ENCODE measurements around the gene MANBA. TPM values are rescaled to one million over a fixed set of nuclear protein-coding genes. Genes with fewer than 3 reads are reported as not detected.

Gene MANBA
- total and polyA plus RNA-seq, 2 of the 13 experiments (the other 11 are each of a cell fraction or from before 2014, with no cell fraction given): 11.7 to 33.3 TPM

GRCh38 chr4:102717448-102718092 is 43.2 kb downstream of the MANBA start (continued):
- TF ChIP-seq ZBTB43 (CRISPR knock-in tag; conservative IDR thresholded peaks at IDR 0.05): no peak
- peak; percentile 39 for TF ChIP-seq ASH2L (IDR thresholded peaks at IDR 0.05; ENCODE audit: insufficient read length, low read depth, low read length)
- TF ChIP-seq PCBP2 (optimal IDR thresholded peaks at IDR 0.05; ENCODE audit: low read depth, low read length, poor library complexity, severe bottlenecking): peak; percentile 10
- TF ChIP-seq RFXAP (CRISPR knock-in tag; IDR thresholded peaks at IDR 0.05; ENCODE audit: borderline replicate concordance): no peak
- no peak for TF ChIP-seq ZNF775 (CRISPR knock-in tag; IDR thresholded peaks at IDR 0.05; ENCODE audit: borderline replicate concordance)
- no peak for TF ChIP-seq ZNF225 (CRISPR knock-in tag; IDR thresholded peaks at IDR 0.05)
- TF ChIP-seq ZNF737 (CRISPR knock-in tag; IDR thresholded peaks at IDR 0.05; ENCODE audit: borderline replicate concordance): no peak
- TF ChIP-seq ZNF224 (CRISPR knock-in tag; IDR thresholded peaks at IDR 0.05): no peak
- TF ChIP-seq NFIB (CRISPR knock-in tag; IDR thresholded peaks at IDR 0.05; ENCODE audit: borderline replicate concordance): no peak
- no peak for TF ChIP-seq ZNF256 (CRISPR knock-in tag; conservative IDR thresholded peaks at IDR 0.05)
- no peak for TF ChIP-seq ZNF33A (CRISPR knock-in tag; IDR thresholded peaks at IDR 0.05; ENCODE audit: borderline replicate concordance)
- TF ChIP-seq PRMT3 (CRISPR knock-in tag; IDR thresholded peaks at IDR 0.05; ENCODE audit: borderline replicate concordance, low read depth): 0 out of 2 replicates have a peak, but pooled peaks have one; percentile 63
- TF ChIP-seq BRF2 (CRISPR knock-in tag; IDR thresholded peaks at IDR 0.05): 0 out of 2 replicates have a peak, but pooled peaks have one; percentile 27
- TF ChIP-seq ZNF598 (CRISPR knock-in tag; IDR thresholded peaks at IDR 0.05; ENCODE audit: borderline replicate concordance): no peak
- no peak for TF ChIP-seq ZNF101 (CRISPR knock-in tag; IDR thresholded peaks at IDR 0.05; ENCODE audit: borderline replicate concordance, low read depth)
- TF ChIP-seq SCMH1 (CRISPR knock-in tag; IDR thresholded peaks at IDR 0.05; ENCODE audit: borderline replicate concordance): no peak
- no peak for TF ChIP-seq ZNF337 (CRISPR knock-in tag; IDR thresholded peaks at IDR 0.05; ENCODE audit: borderline replicate concordance, low read depth)
- 0 out of 2 replicates have a peak, but pooled peaks have one; percentile 2 for TF ChIP-seq SMC3 (IDR thresholded peaks at IDR 0.05; ENCODE audit: low read length)
- no peak for TF ChIP-seq TEAD2 (CRISPR knock-in tag; IDR thresholded peaks at IDR 0.05)
- no peak for TF ChIP-seq HDAC6 (IDR thresholded peaks at IDR 0.05; ENCODE audit: low read depth, low read length)
- peak; percentile 36; the same call in 1 of the 2 replicates for TF ChIP-seq ZNF772 (CRISPR knock-in tag; IDR thresholded peaks at IDR 0.05)
- TF ChIP-seq GMEB1 (CRISPR knock-in tag; IDR thresholded peaks at IDR 0.05; ENCODE audit: borderline replicate concordance): no peak
- no peak for TF ChIP-seq ZNF577 (CRISPR knock-in tag; IDR thresholded peaks at IDR 0.05; ENCODE audit: borderline replicate concordance, low read depth)
- no peak for TF ChIP-seq TMF1 (CRISPR knock-in tag; IDR thresholded peaks at IDR 0.05; ENCODE audit: low read depth)
- TF ChIP-seq EP300 (IDR thresholded peaks at IDR 0.05; ENCODE audit: low read depth in 2 of 2, low read length in 2 of 2): no peak
- TF ChIP-seq EP300 (CRISPR knock-in tag; IDR thresholded peaks at IDR 0.05; ENCODE audit: borderline replicate concordance): no peak
- no peak for TF ChIP-seq MTF1 (CRISPR knock-in tag; IDR thresholded peaks at IDR 0.05)
